MM.1S (cell line): ENCODE measurements around the gene PDAP1.

Source experiments
- CTCF ChIP-seq: fragments of 300-600 bp; sonication (generic); IDR thresholded peaks from 2 replicates; pipeline ENCODE4 v1.5.1; 2016; ENCODE audit warnings: antibody characterized with exemption, low read length, mixed read lengths
- EZH2phosphoT487 ChIP-seq: fragments of 300-600 bp; sonication (generic); IDR thresholded peaks from 2 replicates; pipeline ENCODE4 v1.6.1; 2018; ENCODE audit warnings: antibody characterized with exemption, low read length

- no peak for TF ChIP-seq CTCF
- TF ChIP-seq EZH2phosphoT487: no peak
Observed at GRCh38 chr7:99385564-99385963, 22.8 kb downstream of the PDAP1 start.
